ENCODE measurements around the gene TBC1D22B.
"Not testable (repeated sequence)": the region's sequence is repeated elsewhere in the genome, so short reads cannot be mapped to it uniquely, and the experiment has no call there.

Gene TBC1D22B

GRCh38 chr6:37340639-37340943 is 83.0 kb downstream of the TBC1D22B start:
- no peaks in the 10 kb centered on the region for H3K36me3 ChIP-seq (ENCODE audit: insufficient read depth, low read length)
- no peak overlapping the region for H3K4me3 ChIP-seq (ENCODE audit: low read depth, low read length)
- H3K27ac ChIP-seq (ENCODE audit: low read depth, low read length) = no peak overlapping the region
- no peaks in the 10 kb centered on the region for H3K79me2 ChIP-seq (ENCODE audit: control insufficient read depth, insufficient read depth, low read length, unreplicated experiment)
- peaks cover 7% of the 10 kb centered on the region for H3K4me1 ChIP-seq (ENCODE audit: control insufficient read depth, insufficient read depth, low read length, unreplicated experiment)
- peaks cover 19% of the 10 kb centered on the region for H3K27me3 ChIP-seq (ENCODE audit: insufficient read depth, low read length)
- H2AFZ ChIP-seq (ENCODE audit: low read length, unreplicated experiment) = no peak overlapping the region

GRCh38 chr6:37343248-37343647 is 85.7 kb downstream of the TBC1D22B start:
- Histone ChIP-seq H3K4me1 (ENCODE audit: control insufficient read depth, insufficient read depth, low read length, unreplicated experiment) (peaks cover 7% of the 10 kb centered on the region), H3K79me2 (ENCODE audit: control insufficient read depth, insufficient read depth, low read length, unreplicated experiment) (no peaks in the 10 kb centered on the region), H3K4me3 (ENCODE audit: low read depth, low read length) (no peak overlapping the region), H3K27me3 (ENCODE audit: insufficient read depth, low read length) (peaks cover 23% of the 10 kb centered on the region), H2AFZ (ENCODE audit: low read length, unreplicated experiment) (no peak overlapping the region), H3K27ac (ENCODE audit: low read depth, low read length) (no peak overlapping the region), H3K36me3 (ENCODE audit: insufficient read depth, low read length) (no peaks in the 10 kb centered on the region)

GRCh38 chr6:37344308-37344707 is 86.7 kb downstream of the TBC1D22B start:
- Histone ChIP-seq H3K4me1 (ENCODE audit: control insufficient read depth, insufficient read depth, low read length, unreplicated experiment) (peaks cover 7% of the 10 kb centered on the region), H3K36me3 (ENCODE audit: insufficient read depth, low read length) (no peaks in the 10 kb centered on the region), H2AFZ (ENCODE audit: low read length, unreplicated experiment) (no peak overlapping the region), H3K27me3 (ENCODE audit: insufficient read depth, low read length) (peaks cover 23% of the 10 kb centered on the region), H3K4me3 (ENCODE audit: low read depth, low read length) (no peak overlapping the region), H3K27ac (ENCODE audit: low read depth, low read length) (no peak overlapping the region), H3K79me2 (ENCODE audit: control insufficient read depth, insufficient read depth, low read length, unreplicated experiment) (no peaks in the 10 kb centered on the region)

GRCh38 chr6:37345804-37346203 is 88.2 kb downstream of the TBC1D22B start:
- not testable (repeated sequence) for H3K79me2 ChIP-seq (ENCODE audit: control insufficient read depth, insufficient read depth, low read length, unreplicated experiment); H3K27ac ChIP-seq (ENCODE audit: low read depth, low read length); H3K36me3 ChIP-seq (ENCODE audit: insufficient read depth, low read length); H3K4me1 ChIP-seq (ENCODE audit: control insufficient read depth, insufficient read depth, low read length, unreplicated experiment); H2AFZ ChIP-seq (ENCODE audit: low read length, unreplicated experiment); H3K4me3 ChIP-seq (ENCODE audit: low read depth, low read length)
- peaks cover 23% of the 10 kb centered on the region for H3K27me3 ChIP-seq (ENCODE audit: insufficient read depth, low read length)

- no peaks in the 10 kb centered on the region for H3K36me3 ChIP-seq (ENCODE audit: insufficient read depth, low read length)
- no peak overlapping the region for H2AFZ ChIP-seq (ENCODE audit: low read length, unreplicated experiment)
- no peaks in the 10 kb centered on the region for H3K79me2 ChIP-seq (ENCODE audit: control insufficient read depth, insufficient read depth, low read length, unreplicated experiment)
- no peaks in the 10 kb centered on the region for H3K4me1 ChIP-seq (ENCODE audit: control insufficient read depth, insufficient read depth, low read length, unreplicated experiment)
- no peak overlapping the region for H3K27ac ChIP-seq (ENCODE audit: low read depth, low read length)
- no peak overlapping the region for H3K4me3 ChIP-seq (ENCODE audit: low read depth, low read length)
- H3K27me3 ChIP-seq (ENCODE audit: insufficient read depth, low read length) = peaks cover 23% of the 10 kb centered on the region
These were observed 89.6 kb downstream of the TBC1D22B start for GRCh38 chr6:37347177-37347576.

GRCh38 chr6:37347670-37348111 is 90.1 kb downstream of the TBC1D22B start:
- Histone ChIP-seq H3K27ac (ENCODE audit: low read depth, low read length) (no peak overlapping the region), H3K27me3 (ENCODE audit: insufficient read depth, low read length) (peaks cover 23% of the 10 kb centered on the region), H3K36me3 (ENCODE audit: insufficient read depth, low read length) (no peaks in the 10 kb centered on the region), H3K4me3 (ENCODE audit: low read depth, low read length) (no peak overlapping the region), H2AFZ (ENCODE audit: low read length, unreplicated experiment) (no peak overlapping the region), H3K4me1 (ENCODE audit: control insufficient read depth, insufficient read depth, low read length, unreplicated experiment) (no peaks in the 10 kb centered on the region), H3K79me2 (ENCODE audit: control insufficient read depth, insufficient read depth, low read length, unreplicated experiment) (no peaks in the 10 kb centered on the region)

- Histone ChIP-seq H3K79me2 (ENCODE audit: control insufficient read depth, insufficient read depth, low read length, unreplicated experiment) (peaks cover 21% of the 10 kb centered on the region), H3K27me3 (ENCODE audit: insufficient read depth, low read length) (peaks cover 4% of the 10 kb centered on the region; the same call in 1 of the 2 replicates), H2AFZ (ENCODE audit: low read length, unreplicated experiment) (no peak overlapping the region), H3K4me1 (ENCODE audit: control insufficient read depth, insufficient read depth, low read length, unreplicated experiment) (peaks cover 7% of the 10 kb centered on the region), H3K4me3 (ENCODE audit: low read depth, low read length) (no peak overlapping the region), H3K36me3 (ENCODE audit: insufficient read depth, low read length) (no peaks in the 10 kb centered on the region), H3K27ac (ENCODE audit: low read depth, low read length) (no peak overlapping the region)
These were observed 93.5 kb downstream of the TBC1D22B start for GRCh38 chr6:37351027-37351426.

GRCh38 chr6:37352384-37352783 is 94.8 kb downstream of the TBC1D22B start:
- Histone ChIP-seq H3K79me2 (ENCODE audit: control insufficient read depth, insufficient read depth, low read length, unreplicated experiment) (peaks cover 35% of the 10 kb centered on the region), H2AFZ (ENCODE audit: low read length, unreplicated experiment) (no peak overlapping the region), H3K27ac (ENCODE audit: low read depth, low read length) (no peak overlapping the region), H3K36me3 (ENCODE audit: insufficient read depth, low read length) (no peaks in the 10 kb centered on the region), H3K4me3 (ENCODE audit: low read depth, low read length) (no peak overlapping the region), H3K4me1 (ENCODE audit: control insufficient read depth, insufficient read depth, low read length, unreplicated experiment) (peaks cover 7% of the 10 kb centered on the region), H3K27me3 (ENCODE audit: insufficient read depth, low read length) (0 out of 2 replicates have a peak, but pooled peaks cover under 1% of the 10 kb centered on the region)

GRCh38 chr6:37353761-37354525 is 96.4 kb downstream of the TBC1D22B start, which contains the start of gene RNF8:
Gene RNF8 (plus strand): TSS chr6:37353983. CDS start chr6:37354165, 182 bp downstream.
- Histone ChIP-seq H2AFZ (ENCODE audit: low read length, unreplicated experiment) (peak within 1 kb of the TSS; percentile 96), H3K27ac (ENCODE audit: low read depth, low read length) (no peak within 1 kb of the TSS), H3K79me2 (ENCODE audit: control insufficient read depth, insufficient read depth, low read length, unreplicated experiment) (peaks cover 47% of the 10 kb centered on the region)

GRCh38 chr6:37354526-37355384 is 97.2 kb downstream of the TBC1D22B start:
- peaks cover 54% of the 10 kb centered on the region for H3K79me2 ChIP-seq (ENCODE audit: control insufficient read depth, insufficient read depth, low read length, unreplicated experiment)
- no peaks in the 10 kb centered on the region for H3K36me3 ChIP-seq (ENCODE audit: insufficient read depth, low read length)
- H3K4me3 ChIP-seq (ENCODE audit: low read depth, low read length) = peak overlapping the region; percentile 83
- no peaks in the 10 kb centered on the region for H3K27me3 ChIP-seq (ENCODE audit: insufficient read depth, low read length)
- peak overlapping the region; percentile 62 for H2AFZ ChIP-seq (ENCODE audit: low read length, unreplicated experiment)
- peaks cover 7% of the 10 kb centered on the region for H3K4me1 ChIP-seq (ENCODE audit: control insufficient read depth, insufficient read depth, low read length, unreplicated experiment)
- no peak overlapping the region for H3K27ac ChIP-seq (ENCODE audit: low read depth, low read length)

More at GRCh38 chr6:37353761-37354525, 96.4 kb downstream of the TBC1D22B start, which contains the start of gene RNF8:
- H3K4me1 ChIP-seq (ENCODE audit: control insufficient read depth, insufficient read depth, low read length, unreplicated experiment) = peaks cover 7% of the 10 kb centered on the region
- H3K4me3 ChIP-seq (ENCODE audit: low read depth, low read length) = peak within 1 kb of the TSS; percentile 83
- no peaks in the 10 kb centered on the region for H3K36me3 ChIP-seq (ENCODE audit: insufficient read depth, low read length)
- H3K27me3 ChIP-seq (ENCODE audit: insufficient read depth, low read length) = no peaks in the 10 kb centered on the region
